Gastrocnemius medialis (tissue), 4 donors: ENCODE results near the gene METTL22. TPM values are rescaled to one million over a fixed set of nuclear protein-coding genes. Genes with fewer than 3 reads are reported as not detected.
"Not testable (repeated sequence)": the region's sequence is repeated elsewhere in the genome, so short reads cannot be mapped to it uniquely, and the experiment has no call there.

Source experiments
- ATAC-seq, 2 donors: fragments of 150-250 bp; one replicate each; pipeline ENCODE4 v1.9.1; 2016
- DNase-seq, 2 donors: peaks; one replicate each; pipeline ENCODE4 v3.0.0-alpha.2; 2019
- H3K27ac ChIP-seq, 4 donors: fragments of 200-600 bp; sonication (generic); 1 replicate in 1 of 4; 2 replicates in 3 of 4; pipeline ENCODE4 v1.5.1; 2016 to 2018; ENCODE audit warnings: mild to moderate bottlenecking in 2 of 4, moderate library complexity in 1 of 4
- H3K27me3 ChIP-seq, 3 donors: fragments of 200-600 bp; sonication (generic) in 2 of 3; 1 replicate in 1 of 3; 2 replicates in 2 of 3; pipeline versions ENCODE4 v1.5.1 to v1.6.0; 2016 to 2019; ENCODE audit warnings: mild to moderate bottlenecking in 1 of 3, moderate library complexity in 1 of 3
- H3K36me3 ChIP-seq, 2 donors: fragments of 200-600 bp; sonication (generic) in 1 of 2; one replicate each; pipeline ENCODE4 v1.5.1; 2017 to 2018
- H3K4me1 ChIP-seq, 2 donors: fragments of 200-600 bp; sonication (generic) in 1 of 2; one replicate each; pipeline ENCODE4 v1.5.1; 2016 to 2017; ENCODE audit warnings: mild to moderate bottlenecking in 2 of 2
- H3K4me3 ChIP-seq, 4 donors: fragments of 200-600 bp; sonication (generic) in 3 of 4; 1 replicate in 1 of 4; 2 replicates in 3 of 4; pipeline ENCODE4 v1.5.1; 2016 to 2019; ENCODE audit warnings: mild to moderate bottlenecking in 2 of 4
- H3K9me3 ChIP-seq, 3 donors: fragments of 200-600 bp; sonication (generic) in 2 of 3; 1 replicate in 1 of 3; 2 replicates in 2 of 3; pipeline ENCODE4 v1.5.1; 2016 to 2019
- CTCF ChIP-seq, 5 experiments: fragments of 450-650 bp in 3 of 5; fragments of 200-600 bp in 2 of 5; sonication (generic) in 2 of 5; IDR thresholded peaks in 4 of 5; conservative IDR thresholded peaks in 1 of 5; 1 replicate in 4 of 5; 2 replicates in 1 of 5; pipeline ENCODE4 v1.5.1; 2016 to 2019; ENCODE audit warnings: antibody characterized with exemption in 5 of 5, mild to moderate bottlenecking in 3 of 5, moderate library complexity in 3 of 5
- POLR2A ChIP-seq, 2 donors: fragments of 450-650 bp; IDR thresholded peaks; one replicate each; pipeline ENCODE4 v1.6.1; 2017; ENCODE audit warnings: antibody characterized with exemption in 2 of 2, mild to moderate bottlenecking in 2 of 2, moderate library complexity in 2 of 2
- in situ Hi-C, 4 donors: fragments of 200-750 bp; cut with MboI; loops; one replicate each; pipeline versions ENCODE4 v1.15.0 to v1.8.0; 2017; ENCODE audit warnings: low sequenced_read_pairs in 4 of 4
- intact Hi-C: fragments of 100-400 bp; cut with DNase I; formaldehyde crosslinking; loops from one replicate; pipeline ENCODE4 v1.15.1; 2023; ENCODE audit warnings: low total_unique reads
- total RNA-seq, 4 donors: library from RNA; depleted of rRNA; stranded (reverse); fragments of >200 nt; gene quantifications; one replicate each; pipeline versions ENCODE4 v1.1.0 to v1.2.3, GENCODE V29; 2016

Gene METTL22
- total RNA-seq, 4 donors from 2014 or later = 28.8 to 71.5 (median 51.5) TPM

DNA sequence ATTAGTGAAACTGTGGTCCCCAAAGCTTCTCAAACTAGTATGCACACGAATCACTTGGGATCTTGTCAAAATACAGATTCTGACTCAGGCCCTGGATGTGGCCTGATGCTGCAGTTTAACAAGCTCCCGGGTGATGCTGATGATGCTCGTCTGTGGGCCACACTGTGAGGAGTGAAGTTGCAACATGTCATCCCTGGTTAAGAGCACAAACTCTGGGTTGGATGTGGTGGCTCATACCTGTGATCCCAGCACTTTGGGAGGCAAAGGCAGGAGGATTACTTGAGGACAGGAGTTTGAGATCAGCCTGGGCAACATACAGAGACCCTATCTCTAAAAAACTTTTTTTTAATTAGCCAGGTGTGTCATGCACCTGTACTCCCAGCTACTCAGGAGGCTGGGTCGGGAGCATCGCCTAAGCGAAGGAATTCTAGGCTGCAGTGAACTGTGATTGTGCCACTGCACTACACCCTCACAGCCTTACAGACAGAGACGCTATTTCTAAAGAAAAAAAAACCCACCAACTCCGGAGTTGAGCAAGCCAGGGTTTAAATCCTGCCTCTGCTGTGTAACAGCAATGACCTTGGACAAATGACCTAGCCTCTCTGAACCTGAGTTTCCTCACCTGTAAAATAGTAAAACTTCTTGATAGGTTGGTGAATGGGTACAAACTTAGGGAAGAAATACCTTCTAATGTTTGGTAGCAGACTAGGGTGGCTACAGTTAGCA lies 28.5 kb downstream of the METTL22 start:
- no peak overlapping the region for H3K4me3 ChIP-seq
- no peaks in the 10 kb centered on the region for H3K4me1 ChIP-seq
- no peaks in the 10 kb centered on the region for H3K27me3 ChIP-seq
- H3K27ac ChIP-seq = no peak overlapping the region
- TF ChIP-seq CTCF (IDR thresholded peaks at IDR 0.05 in 4 of 5, conservative IDR thresholded peaks at IDR 0.05 in 1 of 5) = no peak
- no peak for TF ChIP-seq POLR2A (IDR thresholded peaks at IDR 0.05)
- in situ Hi-C loops (loop anchor here (10.0 to 25.0 kb wide), 4 partner anchors 162 to 362 kb away; partner anchors contain the start of gene LITAFD (in 1 of the 4)), intact Hi-C loops (no loop called here)
- no peaks in the 10 kb centered on the region for H3K9me3 ChIP-seq
- ATAC-seq (no peak), DNase-seq (no peak)
- H3K36me3 ChIP-seq = peaks cover 0 to 31% of the 10 kb centered on the region in 2 donors

- H3K27ac ChIP-seq, H3K9me3 ChIP-seq, H3K27me3 ChIP-seq, ATAC-seq, intact Hi-C loops, DNase-seq, H3K4me1 ChIP-seq, H3K4me3 ChIP-seq: not testable (repeated sequence)
- in situ Hi-C loops = loop anchor here (10.0 to 25.0 kb wide), 4 partner anchors 160 to 360 kb away; partner anchors contain the start of gene LITAFD (in 1 of the 4)
- H3K36me3 ChIP-seq = peaks cover 0 to 12% of the 10 kb centered on the region in 2 donors
Observed at GRCh38 chr16:8651958-8652357, 30.5 kb downstream of the METTL22 start.

DNA sequence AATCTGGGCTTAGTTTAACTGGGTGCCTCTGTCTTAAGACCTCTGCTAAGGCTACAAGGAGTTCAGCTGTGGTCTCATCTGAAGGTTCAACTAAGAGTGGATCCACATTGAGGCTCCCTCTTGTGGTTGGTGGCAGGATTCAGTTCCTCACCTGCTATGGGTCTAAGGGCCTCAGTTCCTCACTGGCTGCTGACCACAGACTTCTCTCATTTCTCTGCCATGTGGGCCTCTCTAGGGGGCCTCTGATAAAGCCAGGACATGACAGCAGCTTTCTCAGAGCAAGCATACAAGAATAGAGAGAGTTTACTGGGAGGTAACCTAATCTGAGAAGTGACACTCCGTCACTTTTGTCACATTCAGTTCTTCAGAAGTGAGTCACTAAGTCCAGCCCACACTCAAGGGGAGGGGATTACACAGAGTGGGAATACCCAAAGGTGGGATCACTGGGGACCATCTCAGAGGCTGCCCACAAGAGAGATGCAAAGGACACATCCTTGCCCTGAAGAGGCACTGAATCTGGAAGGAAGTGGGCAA lies 33.8 kb downstream of the METTL22 start:
- Histone ChIP-seq H3K27me3 (no peaks in the 10 kb centered on the region), H3K9me3 (no peaks in the 10 kb centered on the region), H3K4me1 (no peaks in the 10 kb centered on the region), H3K4me3 (no peak overlapping the region), H3K36me3 (no peaks in the 10 kb centered on the region), H3K27ac (no peak overlapping the region)
- TF ChIP-seq CTCF (IDR thresholded peaks at IDR 0.05 in 4 of 5, conservative IDR thresholded peaks at IDR 0.05 in 1 of 5) = peak in 1 of 5 experiments; percentile 38
- TF ChIP-seq POLR2A (IDR thresholded peaks at IDR 0.05) = no peak
- ATAC-seq (no peak), DNase-seq (no peak)
- in situ Hi-C loops (loop anchor here (10.0 to 25.0 kb wide), 4 partner anchors 157 to 357 kb away; partner anchors contain the start of gene LITAFD (in 1 of the 4)), intact Hi-C loops (no loop called here)

- no peak overlapping the region for H3K4me3 ChIP-seq
- intact Hi-C loops (no loop called here), in situ Hi-C loops (loop anchor here (10.0 to 25.0 kb wide), 4 partner anchors 156 to 356 kb away; partner anchors contain the start of gene LITAFD (in 1 of the 4))
- no peak for DNase-seq
- no peak for ATAC-seq
- H3K4me1 ChIP-seq = no peaks in the 10 kb centered on the region
- H3K27ac ChIP-seq = no peak overlapping the region
- H3K27me3 ChIP-seq = no peaks in the 10 kb centered on the region
- H3K36me3 ChIP-seq = no peaks in the 10 kb centered on the region
- H3K9me3 ChIP-seq = no peaks in the 10 kb centered on the region
- TF ChIP-seq CTCF (IDR thresholded peaks at IDR 0.05 in 4 of 5, conservative IDR thresholded peaks at IDR 0.05 in 1 of 5) (no peak), POLR2A (IDR thresholded peaks at IDR 0.05) (no peak)
Observed at GRCh38 chr16:8656376-8656775, 34.9 kb downstream of the METTL22 start.

GRCh38 chr16:8660841-8661301 lies 39.4 kb downstream of the METTL22 start:
- TF ChIP-seq POLR2A (IDR thresholded peaks at IDR 0.05) (no peak), CTCF (IDR thresholded peaks at IDR 0.05 in 4 of 5, conservative IDR thresholded peaks at IDR 0.05 in 1 of 5) (peak; percentile 44 to 77 (median 54))
- H3K27me3 ChIP-seq = no peaks in the 10 kb centered on the region
- no peaks in the 10 kb centered on the region for H3K9me3 ChIP-seq
- intact Hi-C loops (loop anchor here (1.0 to 2.0 kb wide), 2 partner anchors 219 to 348 kb away; no protein-coding TSS in a partner anchor), in situ Hi-C loops (loop anchor here in 3 of 4 donors (5.0 to 25.0 kb wide), 5 partner anchors 151 to 351 kb away; partner anchors contain the start of gene LITAFD (in 2 of the 3))
- H3K4me3 ChIP-seq = no peak overlapping the region
- no peaks in the 10 kb centered on the region for H3K36me3 ChIP-seq
- no peaks in the 10 kb centered on the region for H3K4me1 ChIP-seq
- DNase-seq = peak in 1 of 2 donors; percentile 35
- no peak overlapping the region for H3K27ac ChIP-seq
- ATAC-seq = peak; percentile 65 to 71
